Endothelial cell of umbilical vein (primary cell): Measurements from ENCODE around the gene S100A1. TPM values are rescaled to one million over a fixed set of nuclear protein-coding genes. Genes with fewer than 3 reads are reported as not detected.
A peak's percentile ranks its signal among the peaks of the same experiment; 100 is the strongest.
"Not testable (repeated sequence)": the region's sequence is repeated elsewhere in the genome, so short reads cannot be mapped to it uniquely, and the experiment has no call there.

ENCODE experiments used
- BruUV-seq: library from RNA; stranded (reverse); fragments of 400-500 nt; replicated peaks from 2 replicates; lab custom pipeline; 2021; lab: Mats Ljungman, UMichigan
- CTCF ChIA-PET: fragments of 300-600, 350-600 bp; sonication (Branson Sonifier 250); formaldehyde crosslinking; loops from one replicate; lab custom pipeline; 2021; ENCODE audit warnings: antibody characterized with exemption, inconsistent platforms; lab: Charles Lee
- POLR2A ChIA-PET: fragments of 300-600, 350-600 bp; sonication (Branson Sonifier 250); formaldehyde crosslinking; loops from one replicate; lab custom pipeline; 2021; ENCODE audit warnings: antibody characterized with exemption, inconsistent platforms; lab: Charles Lee
- DNase-seq: peaks from one replicate; pipeline ENCODE4 v3.0.0-alpha.2; 2011; ENCODE audit warnings: low read depth, low spot score
- FAIRE-seq: peaks from 2 replicates; lab custom pipeline; 2011; peaks lifted over from hg19 to GRCh38; lab: Jason Lieb, UNC
- H2AFZ ChIP-seq: 2 replicates; pipeline ENCODE4 v1.6.0; 2012; ENCODE audit warnings: low read depth, low read length, control low read depth, inconsistent platforms
- H3K27ac ChIP-seq: 2 replicates; pipeline ENCODE4 v1.5.1; 2011; ENCODE audit warnings: low read depth, mild to moderate bottlenecking, control low read depth, low read length, moderate library complexity; ENCODE audit not compliant: insufficient read depth
- H3K27me3 ChIP-seq, 2 experiments: 2 replicates each; pipeline versions ENCODE4 v1.6.0 to v1.6.1; 2011; ENCODE audit warnings: low read length in 2 of 2, mixed read lengths in 1 of 2; ENCODE audit not compliant: control insufficient read depth in 2 of 2, insufficient read depth in 2 of 2
- H3K36me3 ChIP-seq, 2 experiments: 2 replicates in 1 of 2; 3 replicates in 1 of 2; pipeline ENCODE4 v1.5.1; 2011; ENCODE audit warnings: low read length in 2 of 2, mild to moderate bottlenecking in 1 of 2, moderate library complexity in 1 of 2; ENCODE audit not compliant: control insufficient read depth in 2 of 2, insufficient read depth in 2 of 2; ENCODE audit errors: extremely low read depth in 1 of 2
- H3K4me1 ChIP-seq: 3 replicates; pipeline ENCODE4 v1.5.1; 2011; ENCODE audit warnings: mild to moderate bottlenecking, low read length; ENCODE audit not compliant: control insufficient read depth, insufficient read depth; ENCODE audit errors: extremely low read depth
- H3K4me2 ChIP-seq: 2 replicates; pipeline ENCODE4 v1.6.1; 2011; ENCODE audit warnings: low read length, control low read depth, mixed read lengths; ENCODE audit not compliant: insufficient read depth
- H3K4me3 ChIP-seq, 3 experiments: fragments of 200-600 bp in 1 of 3; sonication (generic), shearing (Covaris generic) in 1 of 3; replicated peaks in 1 of 3; 2 replicates each; pipeline ENCODE4 v1.5.1; 2011 to 2016; ENCODE audit warnings: control low read depth in 3 of 3, low read length in 3 of 3, mild to moderate bottlenecking in 2 of 3, inconsistent platforms in 1 of 3, low read depth in 1 of 3, moderate library complexity in 1 of 3; ENCODE audit not compliant: insufficient read depth in 1 of 3
- H3K79me2 ChIP-seq: 2 replicates; pipeline ENCODE4 v1.6.0; 2012; ENCODE audit warnings: low read length, inconsistent platforms; ENCODE audit not compliant: control insufficient read depth, insufficient read depth
- H3K9ac ChIP-seq: replicated peaks from 2 replicates; pipeline ENCODE3; 2011; ENCODE audit warnings: low read length, control low read depth; ENCODE audit not compliant: insufficient read depth; ENCODE audit errors: extremely low read depth
- H3K9me1 ChIP-seq: replicated peaks from 3 replicates; pipeline ENCODE4 v1.6.0; 2011; ENCODE audit warnings: mild to moderate bottlenecking, low read length; ENCODE audit not compliant: control insufficient read depth, insufficient read depth; ENCODE audit errors: extremely low read depth
- H3K9me3 ChIP-seq: replicated peaks from 2 replicates; pipeline ENCODE4 v1.5.1; 2012; ENCODE audit warnings: low read length, inconsistent platforms; ENCODE audit not compliant: control insufficient read depth, insufficient read depth
- H4K20me1 ChIP-seq: replicated peaks from 2 replicates; pipeline ENCODE3; 2011; ENCODE audit warnings: mild to moderate bottlenecking, low read length; ENCODE audit not compliant: control insufficient read depth, insufficient read depth; ENCODE audit errors: extremely low read depth
- CTCF ChIP-seq, 2 donors: IDR thresholded peaks; 1 replicate in 1 of 2; 2 replicates in 1 of 2; pipeline ENCODE4 v1.5.1; 2011; ENCODE audit warnings: low read length in 2 of 2, mild to moderate bottlenecking in 2 of 2, moderate library complexity in 2 of 2, control low read depth in 1 of 2, inconsistent platforms in 1 of 2, low read depth in 1 of 2; ENCODE audit not compliant: insufficient read depth in 1 of 2; ENCODE audit errors: extremely low read depth in 1 of 2
- EZH2 ChIP-seq: IDR thresholded peaks from 2 replicates; pipeline ENCODE4 v1.6.1; 2012; ENCODE audit warnings: borderline replicate concordance, low read depth, mild to moderate bottlenecking, moderate library complexity, low read length, inconsistent platforms; ENCODE audit not compliant: severe bottlenecking
- GATA2 ChIP-seq: IDR thresholded peaks from 2 replicates; pipeline ENCODE4 v1.7.0; 2011; ENCODE audit warnings: low read depth, mild to moderate bottlenecking, moderate library complexity, mixed read lengths, low read length; ENCODE audit not compliant: insufficient read length, insufficient read depth
- MAX ChIP-seq: IDR thresholded peaks from 2 replicates; pipeline ENCODE4 v1.6.1; 2011; ENCODE audit not compliant: insufficient read depth, insufficient read length
- MYC ChIP-seq: IDR thresholded peaks from one replicate; pipeline ENCODE4 v1.6.1; 2011; ENCODE audit warnings: mild to moderate bottlenecking, low read depth, low read length
- POLR2AphosphoS5 ChIP-seq: IDR thresholded peaks from 2 replicates; pipeline ENCODE4 v1.6.1; 2012; ENCODE audit warnings: low read depth, mild to moderate bottlenecking, control low read depth, low read length, moderate library complexity; ENCODE audit not compliant: insufficient read depth
- dilution Hi-C: fragments of 300-500 bp; cut with MboI; formaldehyde crosslinking; loops from one replicate; pipeline ENCODE4 v1.15.0; 2019; ENCODE audit warnings: low sequenced_read_pairs; ENCODE audit not compliant: extremely low pct_ligation_motif_present
- intact Hi-C: fragments of 100-400 bp; cut with micrococcal nuclease; formaldehyde crosslinking; loops from one replicate; pipeline ENCODE4 v1.10.0; 2022
- polyA plus RNA-seq, 4 experiments: library from polyadenylated mRNA; depleted of rRNA in 3 of 4; stranded (reverse) in 3 of 4; unstranded in 1 of 4; fragments of >200 nt; gene quantifications; 2 replicates each; pipeline versions ENCODE4 v1.2.1 to v1.2.3, GENCODE V29; 2011 to 2012; ENCODE audit warnings: missing spikeins in 1 of 4
- total RNA-seq: library from RNA; stranded (reverse); gene quantifications from 2 replicates; pipeline ENCODE4 v1.2.3, GENCODE V29; 2021

Gene S100A1
- total and polyA plus RNA-seq, 2 donors (not counting 3 experiments of a cell fraction or from before 2014, with no cell fraction given) = not detected

- Histone ChIP-seq H3K9me3 (no peaks in the 10 kb centered on the region), H3K27me3 (no peaks in the 10 kb centered on the region), H3K79me2 (no peaks in the 10 kb centered on the region), H3K4me3 (no peak overlapping the region), H4K20me1 (no peaks in the 10 kb centered on the region), H3K36me3 (no peaks in the 10 kb centered on the region), H3K27ac (no peak overlapping the region), H3K9ac (no peak overlapping the region), H2AFZ (no peak overlapping the region), H3K4me2 (no peak overlapping the region), H3K4me1 (peaks cover 5% of the 10 kb centered on the region), H3K9me1 (no peaks in the 10 kb centered on the region)
- POLR2A ChIA-PET = interaction anchor here (0.7 kb wide), 1 partner anchor 40 kb away, joined by 3 read pairs; the partner anchor contains the start of gene S100A13
- CTCF ChIA-PET = interaction anchor here (0.7 to 4.6 kb wide), 4 partner anchors 9 to 40 kb away, joined by 3 to 24 read pairs (median 6); partner anchors contain the start of gene S100A13
- no TSS peak for BruUV-seq
- no peak for DNase-seq
- intact Hi-C loops = no loop called here
- FAIRE-seq = peak; percentile 55
- dilution Hi-C loops = no loop called here
- TF ChIP-seq MYC = no peak
- TF ChIP-seq EZH2 = no peak
- no peak for TF ChIP-seq MAX
- TF ChIP-seq GATA2 = peak; percentile 34
- TF ChIP-seq POLR2AphosphoS5 = no peak
- TF ChIP-seq CTCF (IDR thresholded peaks at IDR 0.05; ENCODE audit: extremely low read depth in 1 of 2, insufficient read depth in 1 of 2, low read depth in 1 of 2, low read length in 2 of 2) = no peak
These were observed 40.9 kb upstream of the S100A1 start for GRCh38 chr1:153587314-153587713.

DNA sequence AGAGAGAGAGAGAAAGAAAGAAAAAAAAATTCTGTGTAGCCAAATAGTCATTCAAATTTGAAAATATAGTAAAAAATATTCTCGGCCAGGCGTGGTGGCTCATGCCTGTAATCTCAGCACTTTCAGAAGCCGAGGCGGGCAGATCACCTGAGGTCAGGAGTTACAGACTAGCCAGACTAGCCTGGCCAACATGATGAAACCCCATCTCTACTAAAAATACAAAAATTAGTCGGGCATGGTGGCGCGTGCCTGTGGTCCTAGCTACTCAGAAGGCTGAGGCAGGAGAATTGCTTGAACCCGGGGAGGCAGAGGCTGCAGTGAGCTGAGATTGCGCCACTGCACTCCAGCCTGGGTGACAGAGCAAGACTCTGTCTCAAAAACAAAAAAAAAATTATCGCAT is 40.2 kb upstream of the S100A1 start:
- H3K9me3 ChIP-seq, FAIRE-seq, H3K79me2 ChIP-seq, intact Hi-C loops, H3K27me3 ChIP-seq, POLR2A ChIA-PET, H2AFZ ChIP-seq, H3K4me2 ChIP-seq, H3K4me1 ChIP-seq, H3K4me3 ChIP-seq, H3K27ac ChIP-seq, H3K36me3 ChIP-seq, dilution Hi-C loops, H4K20me1 ChIP-seq, H3K9me1 ChIP-seq, BruUV-seq, H3K9ac ChIP-seq, DNase-seq: not testable (repeated sequence)
- CTCF ChIA-PET = interaction anchor here (1.0 to 4.6 kb wide), 2 partner anchors 10 to 15 kb away, joined by 3 to 24 read pairs; no protein-coding TSS in a partner anchor
